ENCODE data around the gene MRPL21.
A peak's percentile ranks its signal among the peaks of the same experiment; 100 is the strongest.
"Not testable (repeated sequence)": the region's sequence is repeated elsewhere in the genome, so short reads cannot be mapped to it uniquely, and the experiment has no call there.

Gene MRPL21

DNA sequence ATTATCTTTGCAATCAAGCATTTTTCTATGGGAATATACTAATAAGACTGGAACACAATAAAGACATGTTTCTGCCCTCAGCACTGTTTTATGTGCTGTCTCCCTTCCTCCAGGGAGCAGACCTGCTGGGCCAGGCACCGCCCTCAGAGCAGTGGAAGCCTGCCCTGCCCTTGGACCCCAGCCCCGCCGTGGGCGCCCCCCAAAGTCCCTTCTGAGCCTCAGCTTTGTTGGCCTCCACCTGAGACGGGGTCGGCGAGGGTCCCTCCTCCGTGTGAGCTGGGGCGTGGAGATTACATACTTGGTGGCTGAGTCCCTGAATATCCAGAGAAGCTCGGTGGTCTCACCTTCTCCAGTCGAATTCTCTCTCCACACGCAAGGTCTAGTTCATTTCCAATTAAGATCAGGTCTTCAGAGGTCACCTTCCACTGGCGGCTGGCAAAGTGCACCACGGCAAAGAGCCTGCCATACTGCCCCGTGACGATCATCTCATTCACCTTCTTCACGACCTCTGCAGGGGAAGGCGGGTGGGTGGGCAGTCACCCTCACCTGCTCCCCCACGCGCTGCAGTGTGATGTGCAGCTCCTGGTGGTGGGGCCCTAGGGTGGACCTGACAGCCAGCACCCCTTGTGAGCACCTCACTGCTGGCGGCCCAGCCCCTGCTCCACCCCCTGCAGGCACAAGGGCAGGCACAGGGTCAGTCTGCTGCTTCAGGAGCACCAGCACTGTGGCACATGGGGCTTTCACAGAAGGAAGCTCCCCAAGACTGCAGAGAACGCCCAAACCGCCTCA is 7.3 kb downstream of the MRPL21 start:
- TF ChIP-seq, protein P1, sequence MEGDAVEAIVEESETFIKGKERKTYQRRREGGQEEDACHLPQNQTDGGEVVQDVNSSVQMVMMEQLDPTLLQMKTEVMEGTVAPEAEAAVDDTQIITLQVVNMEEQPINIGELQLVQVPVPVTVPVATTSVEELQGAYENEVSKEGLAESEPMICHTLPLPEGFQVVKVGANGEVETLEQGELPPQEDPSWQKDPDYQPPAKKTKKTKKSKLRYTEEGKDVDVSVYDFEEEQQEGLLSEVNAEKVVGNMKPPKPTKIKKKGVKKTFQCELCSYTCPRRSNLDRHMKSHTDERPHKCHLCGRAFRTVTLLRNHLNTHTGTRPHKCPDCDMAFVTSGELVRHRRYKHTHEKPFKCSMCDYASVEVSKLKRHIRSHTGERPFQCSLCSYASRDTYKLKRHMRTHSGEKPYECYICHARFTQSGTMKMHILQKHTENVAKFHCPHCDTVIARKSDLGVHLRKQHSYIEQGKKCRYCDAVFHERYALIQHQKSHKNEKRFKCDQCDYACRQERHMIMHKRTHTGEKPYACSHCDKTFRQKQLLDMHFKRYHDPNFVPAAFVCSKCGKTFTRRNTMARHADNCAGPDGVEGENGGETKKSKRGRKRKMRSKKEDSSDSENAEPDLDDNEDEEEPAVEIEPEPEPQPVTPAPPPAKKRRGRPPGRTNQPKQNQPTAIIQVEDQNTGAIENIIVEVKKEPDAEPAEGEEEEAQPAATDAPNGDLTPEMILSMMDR (IDR thresholded peaks at IDR 0.05), result no peak
- Histone ChIP-seq H3K4me3 (no peak overlapping the region), H3K27ac (no peak overlapping the region)
- no peak for DNase-seq (ENCODE audit: low spot score)

DNA sequence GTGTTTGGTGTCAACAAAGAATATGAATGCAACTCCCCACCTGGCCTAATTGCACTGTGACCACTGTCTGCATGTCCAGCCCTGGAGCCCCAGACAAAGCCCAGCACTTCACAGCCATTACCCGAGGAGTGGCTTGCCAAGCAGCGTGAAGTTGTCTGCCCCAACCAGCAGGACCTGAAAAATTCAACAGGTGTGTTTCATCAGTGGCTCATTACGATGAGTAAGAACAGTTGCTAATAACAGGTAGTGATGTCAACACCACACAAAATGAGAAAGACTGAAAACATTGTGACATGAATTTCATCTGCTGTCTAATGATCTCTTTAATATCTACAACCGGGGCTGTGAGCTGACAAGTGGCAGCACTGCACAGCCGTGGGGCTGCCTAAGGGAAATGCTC is 10.3 kb downstream of the MRPL21 start:
- no peak for DNase-seq (ENCODE audit: low spot score)
- TF ChIP-seq, protein P1 (IDR thresholded peaks at IDR 0.05), result no peak
- Histone ChIP-seq H3K4me3 (no peak overlapping the region), H3K27ac (no peak overlapping the region)

DNA sequence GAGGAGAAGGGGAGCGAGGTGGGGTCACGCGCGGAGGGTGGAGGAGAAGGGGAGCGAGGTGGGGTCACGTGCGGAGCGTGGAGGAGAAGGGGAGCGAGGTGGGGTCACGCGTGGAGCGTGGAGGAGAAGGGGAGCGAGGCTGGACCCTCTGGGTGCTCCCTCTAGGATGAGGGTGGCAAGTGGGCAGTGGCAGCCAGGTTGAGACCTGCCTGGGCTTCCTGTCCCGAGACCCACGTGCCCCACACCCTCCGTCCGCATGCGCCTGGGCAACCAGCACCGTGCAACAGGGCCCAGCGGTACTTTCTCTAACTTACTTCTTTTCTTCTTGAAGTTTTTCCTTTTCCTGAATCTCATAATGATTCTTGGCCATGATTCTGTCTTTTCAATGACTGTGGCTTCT is 11.1 kb downstream of the MRPL21 start:
- Histone ChIP-seq H3K27ac (peak overlapping the region in 1 of 2 donors; percentile 39), H3K4me3 (no peak overlapping the region)
- TF ChIP-seq, protein P1 (IDR thresholded peaks at IDR 0.05), result no peak
- no peak for DNase-seq (ENCODE audit: low spot score)

DNA sequence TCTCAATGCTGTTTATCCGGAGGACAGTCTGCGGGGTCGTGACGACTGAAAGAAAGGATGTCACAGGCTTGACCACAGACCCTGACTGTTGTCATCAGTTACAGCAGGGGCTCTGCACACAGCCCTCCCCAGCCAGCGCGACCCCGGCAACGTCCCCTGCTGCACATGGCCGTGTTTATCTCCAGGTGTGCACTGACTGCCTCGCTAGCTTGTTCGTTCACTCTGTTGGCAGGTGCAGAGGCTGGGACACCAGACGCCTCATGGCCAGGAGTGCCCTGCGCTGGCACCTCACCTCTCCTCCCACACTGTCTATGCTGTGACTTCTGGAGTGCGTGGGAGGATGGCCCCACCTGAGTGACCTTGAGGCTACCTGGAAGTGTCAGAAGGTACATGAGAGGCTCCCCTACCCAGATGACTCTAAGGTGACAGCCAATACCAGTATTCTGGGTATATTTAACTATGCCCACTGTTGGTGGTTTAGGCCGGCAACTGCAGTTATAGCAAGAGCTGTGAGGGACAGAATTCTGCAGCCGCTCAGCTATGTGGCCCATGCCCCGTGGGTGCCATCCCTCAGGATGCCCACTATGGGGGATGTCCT is 12.2 kb downstream of the MRPL21 start:
- TF ChIP-seq, protein P1 (IDR thresholded peaks at IDR 0.05), result no peak
- H3K27ac ChIP-seq, result peak overlapping the region; percentile 77 to 96
- no peak for DNase-seq (ENCODE audit: low spot score)
- H3K4me3 ChIP-seq, result peak overlapping the region; percentile 48

DNA sequence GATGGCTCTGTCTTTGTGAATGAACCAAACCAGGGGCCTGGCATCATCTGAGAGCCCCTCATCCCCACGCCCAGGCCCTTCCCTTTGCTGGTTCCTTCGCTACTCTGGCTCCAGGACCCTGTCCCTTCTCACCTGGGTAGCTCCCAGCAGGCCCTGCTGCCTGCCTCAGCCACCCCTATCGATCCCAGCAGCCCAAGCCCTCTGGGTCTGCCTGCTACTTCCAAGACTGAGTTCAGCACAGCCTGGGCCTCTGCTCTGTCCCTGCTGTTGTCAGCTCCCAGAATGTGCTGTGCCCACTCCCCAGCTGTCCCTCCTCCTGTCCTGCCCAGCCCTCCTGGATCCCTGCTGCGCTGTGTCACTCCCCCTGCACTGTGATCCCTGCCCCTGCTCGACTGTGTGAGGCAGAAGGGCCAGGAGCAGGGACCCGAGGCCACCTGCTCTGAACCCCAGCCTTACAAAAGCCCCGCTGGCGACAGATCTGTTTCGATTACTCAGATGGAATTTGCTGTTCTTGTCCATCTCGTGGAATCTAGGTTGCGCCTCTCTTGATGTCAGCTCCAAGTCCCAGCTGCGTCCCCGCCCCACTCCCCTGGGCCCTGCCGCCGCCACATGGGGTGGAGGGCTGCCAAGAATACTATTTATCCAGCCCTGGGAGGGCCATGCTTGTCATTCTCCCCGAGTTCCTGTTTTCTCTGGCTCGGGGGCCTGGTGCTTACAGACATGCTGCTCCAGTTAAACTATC is 13.0 kb downstream of the MRPL21 start:
- H3K4me3 ChIP-seq, result peak overlapping the region; percentile 48
- TF ChIP-seq, protein P1 (IDR thresholded peaks at IDR 0.05), result no peak
- peak; percentile 96 for DNase-seq (ENCODE audit: low spot score)
- peak overlapping the region; percentile 77 to 96 for H3K27ac ChIP-seq

DNA sequence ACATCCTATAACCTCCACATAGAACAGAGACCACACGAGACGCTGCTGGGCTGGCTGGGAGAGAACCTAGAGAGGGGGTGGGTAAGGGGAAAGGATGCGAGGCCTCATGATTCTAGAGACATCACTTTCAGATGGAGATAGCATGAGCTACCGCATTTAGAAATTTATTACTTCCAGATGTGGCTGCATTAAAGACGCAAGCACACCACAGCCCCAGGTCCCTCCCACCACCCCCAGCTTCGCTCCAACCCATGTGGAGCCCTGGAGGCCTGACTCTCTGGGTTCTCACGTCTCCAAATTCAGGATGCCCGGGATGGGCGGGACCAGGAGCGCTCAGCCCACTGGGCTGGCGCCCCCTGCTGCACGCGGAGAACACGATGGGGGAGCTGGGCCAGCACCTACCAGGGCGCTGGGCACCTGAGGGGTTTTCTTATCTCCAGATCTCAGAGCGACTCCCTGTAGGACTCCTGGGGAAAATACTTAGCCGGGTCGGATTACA is 13.6 kb downstream of the MRPL21 start:
- TF ChIP-seq, protein P1 (IDR thresholded peaks at IDR 0.05), result peak; percentile 71
- Histone ChIP-seq H3K4me3 (peak overlapping the region; percentile 48), H3K27ac (peak overlapping the region; percentile 77 to 96)
- peak; percentile 80 for DNase-seq (ENCODE audit: low spot score)

DNA sequence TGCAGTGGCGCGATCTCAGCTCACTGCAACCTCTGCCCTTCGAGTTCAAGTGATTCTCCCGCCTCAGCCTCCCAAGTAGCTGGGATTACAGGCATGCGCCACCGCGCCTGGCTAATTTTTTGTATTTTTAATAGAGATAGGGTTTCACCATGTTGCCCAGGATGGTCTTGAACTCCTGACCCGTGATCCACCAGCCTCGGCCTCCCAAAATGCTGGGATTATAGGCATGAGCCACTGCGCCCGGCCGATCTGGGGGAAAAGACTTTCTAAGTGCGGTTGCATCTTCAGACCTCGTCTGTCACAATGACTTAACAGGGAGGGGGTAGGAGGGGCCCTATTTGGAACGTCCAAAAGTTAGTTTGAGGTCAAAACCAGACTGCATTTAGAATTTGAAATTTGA is 18.8 kb downstream of the MRPL21 start:
- not testable (repeated sequence) for H3K27ac ChIP-seq; DNase-seq (ENCODE audit: low spot score); H3K4me3 ChIP-seq

Data from coronary artery (tissue), 2 donors.